CD4-positive, CD25-positive, alpha-beta regulatory T cell (primary cell): ENCODE measurements around the gene PELI1. TPM values are rescaled to one million over a fixed set of nuclear protein-coding genes. Genes with fewer than 3 reads are reported as not detected.
A peak's percentile ranks its signal among the peaks of the same experiment; 100 is the strongest.
"Not testable (repeated sequence)": the region's sequence is repeated elsewhere in the genome, so short reads cannot be mapped to it uniquely, and the experiment has no call there.

Experiments
- ATAC-seq, 2 donors: fragments of 150-1000 bp; cut with Tn5 transposase; one replicate each; pipeline ENCODE4 v1.10.0; 2021; ENCODE audit warnings: low read depth in 2 of 2, moderate number of reproducible peaks in 2 of 2, moderate library complexity in 1 of 2
- DNase-seq, 3 donors: peaks; one replicate each; pipeline versions ENCODE4 v3.0.0 to v3.0.0-alpha.2; 2012 to 2022; ENCODE audit warnings: mixed read lengths in 1 of 3
- H3K27ac ChIP-seq: one replicate; pipeline ENCODE4 v1.7.0; 2013; ENCODE audit warnings: mild to moderate bottlenecking, low read length; ENCODE audit not compliant: insufficient read depth, poor library complexity, severe bottlenecking
- H3K27me3 ChIP-seq: one replicate; pipeline ENCODE4 v1.7.0; 2013; ENCODE audit warnings: low read length; ENCODE audit not compliant: control insufficient read depth, insufficient read depth
- H3K36me3 ChIP-seq: one replicate; pipeline ENCODE4 v1.7.0; 2013; ENCODE audit warnings: mild to moderate bottlenecking, low read length, moderate library complexity; ENCODE audit not compliant: control insufficient read depth, insufficient read depth
- H3K4me1 ChIP-seq: 2 replicates; pipeline ENCODE4 v1.7.0; 2013; ENCODE audit warnings: mild to moderate bottlenecking, low read length; ENCODE audit not compliant: insufficient read depth, control insufficient read depth, poor library complexity, severe bottlenecking
- H3K4me3 ChIP-seq: one replicate; pipeline ENCODE4 v1.7.0; 2013; ENCODE audit warnings: low read depth, mild to moderate bottlenecking, low read length, moderate library complexity
- H3K9me3 ChIP-seq, 2 experiments: 1 replicate in 1 of 2; 2 replicates in 1 of 2; pipeline ENCODE4 v1.7.0; 2013; ENCODE audit warnings: low read length in 2 of 2, mild to moderate bottlenecking in 1 of 2, moderate library complexity in 1 of 2; ENCODE audit not compliant: control insufficient read depth in 2 of 2
- H3K27ac Mint-ChIP-seq, 3 donors: one replicate each; pipeline ENCODE4 v1.8.0; 2020 to 2022; ENCODE audit warnings: mild to moderate bottlenecking in 3 of 3, mixed read lengths in 3 of 3, moderate library complexity in 2 of 3
- H3K27me3 Mint-ChIP-seq: one replicate; pipeline ENCODE4 v1.8.0; 2022; ENCODE audit warnings: mild to moderate bottlenecking, mixed read lengths
- H3K36me3 Mint-ChIP-seq: one replicate; pipeline ENCODE4 v1.8.0; 2020; ENCODE audit warnings: mixed read lengths
- H3K4me1 Mint-ChIP-seq, 4 donors: one replicate each; pipeline ENCODE4 v1.8.0; 2020 to 2022; ENCODE audit warnings: mixed read lengths in 4 of 4, mild to moderate bottlenecking in 1 of 4
- H3K4me3 Mint-ChIP-seq, 4 donors: one replicate each; pipeline ENCODE4 v1.8.0; 2020 to 2022; ENCODE audit warnings: mild to moderate bottlenecking in 4 of 4, mixed read lengths in 4 of 4, moderate library complexity in 3 of 4
- H3K9me3 Mint-ChIP-seq, 7 donors: one replicate each; pipeline ENCODE4 v1.8.0; 2020 to 2022; ENCODE audit warnings: mixed read lengths in 7 of 7, mild to moderate bottlenecking in 3 of 7, moderate library complexity in 2 of 7
- polyA plus RNA-seq, 4 donors: library from polyadenylated mRNA; unstranded; fragments of 300-500 nt; fragmentation: Illumina TruSeq; gene quantifications; one replicate each; pipeline ENCODE4 v1.2.3, GENCODE V29; 2021
- total RNA-seq: library from RNA; stranded (reverse); gene quantifications from one replicate; pipeline ENCODE4 v1.2.3, GENCODE V29; 2022

The PELI1 gene
- total and polyA plus RNA-seq, 5 donors from 2014 or later, result 32.9 to 405 (median 34.2) TPM

GRCh38 chr2:64081046-64081445 is 63.2 kb downstream of the PELI1 start:
- H3K36me3 Mint-ChIP-seq, result peaks cover 4% of the 10 kb centered on the region
- H3K9me3 ChIP-seq, result no peaks in the 10 kb centered on the region
- H3K27ac Mint-ChIP-seq, result peak overlapping the region in 1 of 3 donors; percentile 26
- ATAC-seq (no peak), DNase-seq (no peak)
- H3K36me3 ChIP-seq, result no peaks in the 10 kb centered on the region
- no peak overlapping the region for H3K4me3 Mint-ChIP-seq
- no peak overlapping the region for H3K27ac ChIP-seq
- H3K4me1 ChIP-seq, result no peaks in the 10 kb centered on the region
- no peak overlapping the region for H3K4me3 ChIP-seq
- peaks cover 4% of the 10 kb centered on the region for H3K27me3 Mint-ChIP-seq
- peaks cover 0 to 7% (median 2%) of the 10 kb centered on the region in 4 donors for H3K4me1 Mint-ChIP-seq
- H3K9me3 Mint-ChIP-seq, result no peaks in the 10 kb centered on the region
- no peaks in the 10 kb centered on the region for H3K27me3 ChIP-seq

GRCh38 chr2:64080179-64080578 is 64.0 kb downstream of the PELI1 start:
- no peak for DNase-seq
- no peak overlapping the region for H3K4me3 Mint-ChIP-seq
- no peak for ATAC-seq
- peaks cover 0 to 7% (median 2%) of the 10 kb centered on the region in 4 donors for H3K4me1 Mint-ChIP-seq
- peaks cover 4% of the 10 kb centered on the region for H3K36me3 Mint-ChIP-seq
- Histone ChIP-seq H3K27ac (no peak overlapping the region), H3K27me3 (no peaks in the 10 kb centered on the region), H3K4me3 (no peak overlapping the region), H3K9me3 (no peaks in the 10 kb centered on the region), H3K4me1 (no peaks in the 10 kb centered on the region), H3K36me3 (no peaks in the 10 kb centered on the region)
- no peak overlapping the region for H3K27ac Mint-ChIP-seq
- no peaks in the 10 kb centered on the region for H3K9me3 Mint-ChIP-seq
- peaks cover 4% of the 10 kb centered on the region for H3K27me3 Mint-ChIP-seq

GRCh38 chr2:64079688-64080087 is 64.5 kb downstream of the PELI1 start:
- not testable (repeated sequence) for H3K27me3 Mint-ChIP-seq, H3K36me3 Mint-ChIP-seq, H3K4me1 Mint-ChIP-seq, H3K27me3 ChIP-seq, H3K36me3 ChIP-seq, H3K4me3 Mint-ChIP-seq, H3K9me3 Mint-ChIP-seq, H3K4me1 ChIP-seq, DNase-seq, H3K27ac Mint-ChIP-seq, ATAC-seq, H3K27ac ChIP-seq, H3K9me3 ChIP-seq, H3K4me3 ChIP-seq

- H3K4me3 ChIP-seq, H3K9me3 Mint-ChIP-seq, H3K27me3 ChIP-seq, H3K27ac ChIP-seq, H3K4me3 Mint-ChIP-seq, H3K27ac Mint-ChIP-seq, H3K36me3 Mint-ChIP-seq, H3K4me1 Mint-ChIP-seq, H3K9me3 ChIP-seq, H3K4me1 ChIP-seq, DNase-seq, H3K27me3 Mint-ChIP-seq, H3K36me3 ChIP-seq, ATAC-seq: not testable (repeated sequence)
Measured at GRCh38 chr2:64076828-64077227, 67.4 kb downstream of the PELI1 start.

- H3K36me3 ChIP-seq, H3K27me3 ChIP-seq, DNase-seq, H3K4me1 Mint-ChIP-seq, H3K4me3 ChIP-seq, ATAC-seq, H3K4me1 ChIP-seq, H3K27ac ChIP-seq, H3K36me3 Mint-ChIP-seq, H3K27me3 Mint-ChIP-seq, H3K27ac Mint-ChIP-seq, H3K9me3 ChIP-seq, H3K9me3 Mint-ChIP-seq: not testable (repeated sequence)
- H3K4me3 Mint-ChIP-seq, result peak overlapping the region in 1 of 4 donors; percentile 4
Measured at GRCh38 chr2:64074616-64075015, 69.6 kb downstream of the PELI1 start.

GRCh38 chr2:64067326-64067725 is 76.9 kb downstream of the PELI1 start:
- Mint-ChIP-seq H3K27ac (peak overlapping the region in 1 of 3 donors; percentile 67), H3K4me1 (peaks cover 17 to 35% (median 29%) of the 10 kb centered on the region in 4 donors), H3K36me3 (no peaks in the 10 kb centered on the region), H3K27me3 (peaks cover 8% of the 10 kb centered on the region), H3K9me3 (peaks cover 0 to 2% (median 0%) of the 10 kb centered on the region in 7 donors), H3K4me3 (no peak overlapping the region)
- no peaks in the 10 kb centered on the region for H3K9me3 ChIP-seq
- no peak overlapping the region for H3K27ac ChIP-seq
- no peak overlapping the region for H3K4me3 ChIP-seq
- ATAC-seq, result no peak
- H3K27me3 ChIP-seq, result no peaks in the 10 kb centered on the region
- no peaks in the 10 kb centered on the region for H3K36me3 ChIP-seq
- peaks cover 6% of the 10 kb centered on the region for H3K4me1 ChIP-seq
- no peak for DNase-seq

- no peak for DNase-seq
- Histone ChIP-seq H3K27me3 (no peaks in the 10 kb centered on the region), H3K27ac (no peak overlapping the region), H3K4me3 (no peak overlapping the region), H3K9me3 (no peaks in the 10 kb centered on the region), H3K4me1 (peaks cover 6% of the 10 kb centered on the region), H3K36me3 (no peaks in the 10 kb centered on the region)
- Mint-ChIP-seq H3K27me3 (peaks cover 8% of the 10 kb centered on the region), H3K4me3 (peak overlapping the region in 1 of 4 donors; percentile 45), H3K9me3 (peaks cover 0 to 2% (median 0%) of the 10 kb centered on the region in 7 donors), H3K4me1 (peaks cover 17 to 36% (median 29%) of the 10 kb centered on the region in 4 donors), H3K27ac (peak overlapping the region; percentile 88 to 96 (median 89)), H3K36me3 (no peaks in the 10 kb centered on the region)
- no peak for ATAC-seq
Measured at GRCh38 chr2:64065516-64065915, 78.7 kb downstream of the PELI1 start.

GRCh38 chr2:64063924-64064331 is 80.3 kb downstream of the PELI1 start:
- H3K4me1 ChIP-seq, result peaks cover 6% of the 10 kb centered on the region
- no peaks in the 10 kb centered on the region for H3K9me3 ChIP-seq
- Mint-ChIP-seq H3K4me1 (peaks cover 17 to 36% (median 29%) of the 10 kb centered on the region in 4 donors), H3K9me3 (peaks cover 0 to 2% (median 0%) of the 10 kb centered on the region in 7 donors), H3K27me3 (peaks cover 8% of the 10 kb centered on the region), H3K36me3 (no peaks in the 10 kb centered on the region), H3K4me3 (peak overlapping the region in 2 of 4 donors; percentile 3 to 7), H3K27ac (peak overlapping the region; percentile 6 to 96 (median 89))
- no peak overlapping the region for H3K27ac ChIP-seq
- no peak overlapping the region for H3K4me3 ChIP-seq
- H3K27me3 ChIP-seq, result no peaks in the 10 kb centered on the region
- no peak for DNase-seq
- no peak for ATAC-seq
- no peaks in the 10 kb centered on the region for H3K36me3 ChIP-seq
